Uterus (tissue), 4 donors: ENCODE results near the gene POM121L2. TPM values are rescaled to one million over a fixed set of nuclear protein-coding genes. Genes with fewer than 3 reads are reported as not detected.

Source experiments
- DNase-seq, 2 donors: peaks; one replicate each; pipeline ENCODE4 v3.0.0-alpha.2; 2019 to 2020
- H3K27ac ChIP-seq, 2 donors: fragments of 200-600 bp; sonication (generic); 1 replicate in 1 of 2; 2 replicates in 1 of 2; pipeline ENCODE4 v1.5.1; 2016 to 2018
- H3K27me3 ChIP-seq, 2 donors: fragments of 200-600 bp; sonication (generic); one replicate each; pipeline ENCODE4 v1.5.1; 2018 to 2019; ENCODE audit warnings: control low read depth in 1 of 2
- H3K36me3 ChIP-seq, 2 donors: fragments of 200-600 bp; sonication (generic); one replicate each; pipeline ENCODE4 v1.5.1; 2019; ENCODE audit warnings: control low read depth in 1 of 2
- H3K4me1 ChIP-seq, 2 donors: fragments of 200-600 bp; sonication (generic); one replicate each; pipeline ENCODE4 v1.5.1; 2018 to 2019; ENCODE audit warnings: control low read depth in 1 of 2
- H3K4me3 ChIP-seq, 2 donors: fragments of 200-600 bp; sonication (generic); 1 replicate in 1 of 2; 2 replicates in 1 of 2; pipeline ENCODE4 v1.5.1; 2018 to 2019; ENCODE audit warnings: mild to moderate bottlenecking in 1 of 2
- H3K9me3 ChIP-seq, 2 donors: fragments of 200-600 bp; sonication (generic); one replicate each; pipeline ENCODE4 v1.5.1; 2019; ENCODE audit warnings: control low read depth in 1 of 2
- POLR2A ChIP-seq, 2 donors: fragments of 450-650 bp; IDR thresholded peaks; one replicate each; pipeline ENCODE4 v1.6.1; 2016; ENCODE audit warnings: antibody characterized with exemption in 2 of 2, mild to moderate bottlenecking in 1 of 2, moderate library complexity in 1 of 2
- intact Hi-C: fragments of 100-400 bp; cut with DNase I; formaldehyde crosslinking; loops from one replicate; pipeline ENCODE4 v1.15.1; 2023; ENCODE audit warnings: low total_unique reads
- total RNA-seq, 4 donors: library from RNA; depleted of rRNA in 3 of 4; stranded (reverse); fragments of >200 nt in 3 of 4; gene quantifications; one replicate each; pipeline versions ENCODE4 v1.1.0 to v1.2.4, GENCODE V29; 2014 to 2023
- TF ChIP-seq, protein P1 (sequence below), 4 experiments: fragments of 200-600 bp in 2 of 4; fragments of 450-650 bp in 2 of 4; sonication (generic) in 2 of 4; IDR thresholded peaks; one replicate each; pipeline ENCODE4 v1.5.1; 2016 to 2019; ENCODE audit warnings: antibody characterized with exemption in 4 of 4, mild to moderate bottlenecking in 2 of 4, moderate library complexity in 1 of 4
- donor health status: DM: yes; HTN: yes; CAD: no.

Gene POM121L2
- total RNA-seq, 4 donors from 2014 or later = not detected

DNA sequence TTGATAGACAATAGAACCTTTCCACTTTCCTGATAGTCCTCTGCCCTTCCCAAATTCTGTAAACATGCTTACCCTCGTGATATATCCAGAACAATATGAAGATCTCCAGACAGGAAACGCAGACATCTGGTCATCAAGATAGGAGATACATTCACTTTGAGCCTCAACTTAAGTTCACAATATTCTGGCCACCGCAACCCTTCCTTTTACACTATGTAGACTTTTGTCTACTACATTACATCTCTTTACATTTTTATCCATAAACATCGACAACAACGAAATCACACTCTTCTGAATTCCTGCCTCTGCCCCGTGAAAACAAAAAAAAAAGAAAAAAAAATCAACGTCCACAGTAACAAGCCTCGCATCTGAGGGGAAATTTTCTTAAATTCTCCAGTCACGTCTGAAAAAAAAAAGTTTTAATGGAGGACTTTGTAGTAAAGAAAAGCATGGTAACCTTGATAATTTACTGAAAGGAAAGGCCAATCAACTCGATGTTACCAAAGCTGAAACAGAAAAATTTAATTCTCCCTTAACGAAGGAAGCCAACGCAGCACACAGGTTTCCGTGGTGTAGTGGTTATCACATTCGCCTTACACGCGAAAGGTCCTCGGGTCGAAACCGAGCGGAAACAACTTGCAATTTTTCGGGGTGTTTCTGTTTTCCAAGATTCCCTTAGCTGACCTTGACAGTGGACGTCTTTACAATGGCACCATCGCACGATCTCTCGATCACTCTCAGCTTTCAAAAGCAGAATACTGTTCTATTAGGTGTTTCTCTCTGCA, 21.8 kb downstream of the POM121L2 start:
- H3K27ac ChIP-seq = no peak overlapping the region
- no peak overlapping the region for H3K4me3 ChIP-seq
- TF ChIP-seq, protein P1, sequence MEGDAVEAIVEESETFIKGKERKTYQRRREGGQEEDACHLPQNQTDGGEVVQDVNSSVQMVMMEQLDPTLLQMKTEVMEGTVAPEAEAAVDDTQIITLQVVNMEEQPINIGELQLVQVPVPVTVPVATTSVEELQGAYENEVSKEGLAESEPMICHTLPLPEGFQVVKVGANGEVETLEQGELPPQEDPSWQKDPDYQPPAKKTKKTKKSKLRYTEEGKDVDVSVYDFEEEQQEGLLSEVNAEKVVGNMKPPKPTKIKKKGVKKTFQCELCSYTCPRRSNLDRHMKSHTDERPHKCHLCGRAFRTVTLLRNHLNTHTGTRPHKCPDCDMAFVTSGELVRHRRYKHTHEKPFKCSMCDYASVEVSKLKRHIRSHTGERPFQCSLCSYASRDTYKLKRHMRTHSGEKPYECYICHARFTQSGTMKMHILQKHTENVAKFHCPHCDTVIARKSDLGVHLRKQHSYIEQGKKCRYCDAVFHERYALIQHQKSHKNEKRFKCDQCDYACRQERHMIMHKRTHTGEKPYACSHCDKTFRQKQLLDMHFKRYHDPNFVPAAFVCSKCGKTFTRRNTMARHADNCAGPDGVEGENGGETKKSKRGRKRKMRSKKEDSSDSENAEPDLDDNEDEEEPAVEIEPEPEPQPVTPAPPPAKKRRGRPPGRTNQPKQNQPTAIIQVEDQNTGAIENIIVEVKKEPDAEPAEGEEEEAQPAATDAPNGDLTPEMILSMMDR (IDR thresholded peaks at IDR 0.05) = no peak
- no peak for TF ChIP-seq POLR2A (IDR thresholded peaks at IDR 0.05)
- intact Hi-C loops = no loop called here
- no peaks in the 10 kb centered on the region for H3K36me3 ChIP-seq
- no peaks in the 10 kb centered on the region for H3K4me1 ChIP-seq
- DNase-seq = no peak
- H3K27me3 ChIP-seq = peaks cover 5 to 89% of the 10 kb centered on the region in 2 donors
- H3K9me3 ChIP-seq = no peaks in the 10 kb centered on the region

DNA sequence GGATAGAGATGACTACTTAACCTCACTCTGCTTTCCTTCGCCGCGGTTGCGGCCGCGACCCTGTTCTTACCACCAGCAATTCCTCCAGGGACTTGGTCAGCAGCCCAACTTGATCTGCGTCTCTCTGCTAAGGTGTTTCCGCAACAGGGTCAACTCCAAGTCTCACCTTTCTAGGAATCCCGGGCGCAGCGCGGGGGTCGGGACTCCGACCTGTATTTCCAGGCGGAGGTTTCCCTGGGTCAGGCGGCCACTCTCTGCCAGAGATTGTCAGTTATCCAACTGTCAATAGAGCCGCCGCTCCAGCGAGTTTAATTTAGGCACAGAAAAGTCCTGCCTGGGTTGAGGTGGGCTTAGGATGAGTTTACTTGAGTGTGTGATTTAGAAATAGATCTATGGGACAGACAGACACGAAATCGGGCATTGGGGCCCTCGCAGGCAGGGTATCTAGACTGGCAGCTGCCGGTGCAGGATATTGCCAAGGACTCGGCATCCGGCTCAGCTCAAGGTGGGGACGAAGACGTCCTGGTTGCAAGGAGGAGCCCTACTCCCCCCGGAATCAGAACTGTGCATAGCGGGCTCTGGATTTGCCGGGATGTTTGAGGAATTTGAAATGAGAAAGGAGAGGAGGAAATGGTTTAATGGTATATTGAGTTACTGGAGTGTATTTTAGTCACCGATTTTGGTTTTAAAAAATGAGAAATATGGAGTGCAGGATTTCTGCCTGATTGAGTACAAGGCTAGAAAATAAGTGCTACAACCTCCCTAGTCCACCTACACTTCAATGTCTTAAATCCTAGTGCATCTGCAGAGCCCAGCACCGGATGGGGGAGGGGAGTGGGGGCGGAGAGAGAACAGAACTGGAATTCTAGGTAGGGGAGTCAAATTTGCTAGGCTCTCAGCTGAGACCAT, 23.7 kb downstream of the POM121L2 start:
- no peak for DNase-seq
- no peaks in the 10 kb centered on the region for H3K4me1 ChIP-seq
- H3K27ac ChIP-seq = no peak overlapping the region
- no peaks in the 10 kb centered on the region for H3K36me3 ChIP-seq
- H3K4me3 ChIP-seq = no peak overlapping the region
- peaks cover 5 to 86% of the 10 kb centered on the region in 2 donors for H3K27me3 ChIP-seq
- intact Hi-C loops = no loop called here
- TF ChIP-seq POLR2A (IDR thresholded peaks at IDR 0.05) = no peak
- TF ChIP-seq, protein P1 (IDR thresholded peaks at IDR 0.05) = no peak
- no peaks in the 10 kb centered on the region for H3K9me3 ChIP-seq

DNA sequence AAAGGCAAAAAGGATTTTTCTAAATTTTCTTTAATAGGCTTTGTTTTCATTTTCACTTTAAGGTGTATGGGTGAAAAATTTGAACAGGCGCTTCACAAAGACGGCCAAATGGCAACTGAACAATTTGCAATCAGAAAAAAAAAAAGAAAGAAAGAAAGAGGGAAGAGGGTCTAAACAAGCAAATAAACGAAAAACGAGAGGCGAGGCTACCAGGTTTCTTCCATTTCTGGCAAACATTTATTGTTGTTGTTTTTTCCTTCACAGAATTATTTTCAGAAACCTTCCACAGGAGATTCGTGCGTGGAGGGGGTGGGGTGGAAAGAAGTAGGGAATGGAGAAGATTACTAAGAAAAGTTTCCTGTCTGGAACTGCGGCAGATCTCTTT, 24.3 kb downstream of the POM121L2 start:
- TF ChIP-seq POLR2A (IDR thresholded peaks at IDR 0.05) = no peak
- TF ChIP-seq, protein P1 (IDR thresholded peaks at IDR 0.05) = no peak
- no peak for DNase-seq
- H3K27me3 ChIP-seq = peaks cover 5 to 86% of the 10 kb centered on the region in 2 donors
- H3K9me3 ChIP-seq = no peaks in the 10 kb centered on the region
- H3K27ac ChIP-seq = no peak overlapping the region
- no peaks in the 10 kb centered on the region for H3K36me3 ChIP-seq
- H3K4me3 ChIP-seq = no peak overlapping the region
- no peaks in the 10 kb centered on the region for H3K4me1 ChIP-seq
- intact Hi-C loops = no loop called here

DNA sequence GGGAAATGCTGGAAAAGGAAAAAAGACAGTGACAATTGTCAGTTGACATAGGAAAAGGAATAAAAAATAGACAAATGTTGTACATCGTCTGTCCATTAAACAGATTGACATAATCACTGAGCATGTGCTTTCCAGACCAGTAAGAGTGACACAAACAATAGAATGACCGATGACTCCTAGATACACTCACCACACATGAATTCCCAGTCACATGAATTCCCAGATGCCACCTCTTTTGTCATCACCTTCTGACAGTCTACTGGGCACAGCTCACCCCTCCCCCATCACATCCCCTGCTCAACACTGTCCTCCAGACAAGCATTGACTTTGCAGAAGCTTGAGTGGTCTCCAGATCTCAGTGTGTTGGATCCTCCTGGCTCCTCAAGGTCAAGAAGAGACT, 25.9 kb downstream of the POM121L2 start:
- Histone ChIP-seq H3K27me3 (peaks cover 5 to 91% of the 10 kb centered on the region in 2 donors), H3K4me1 (no peaks in the 10 kb centered on the region), H3K27ac (no peak overlapping the region), H3K36me3 (no peaks in the 10 kb centered on the region), H3K4me3 (no peak overlapping the region), H3K9me3 (no peaks in the 10 kb centered on the region)
- intact Hi-C loops = no loop called here
- no peak for TF ChIP-seq POLR2A (IDR thresholded peaks at IDR 0.05)
- TF ChIP-seq, protein P1 (IDR thresholded peaks at IDR 0.05) = no peak
- no peak for DNase-seq

DNA sequence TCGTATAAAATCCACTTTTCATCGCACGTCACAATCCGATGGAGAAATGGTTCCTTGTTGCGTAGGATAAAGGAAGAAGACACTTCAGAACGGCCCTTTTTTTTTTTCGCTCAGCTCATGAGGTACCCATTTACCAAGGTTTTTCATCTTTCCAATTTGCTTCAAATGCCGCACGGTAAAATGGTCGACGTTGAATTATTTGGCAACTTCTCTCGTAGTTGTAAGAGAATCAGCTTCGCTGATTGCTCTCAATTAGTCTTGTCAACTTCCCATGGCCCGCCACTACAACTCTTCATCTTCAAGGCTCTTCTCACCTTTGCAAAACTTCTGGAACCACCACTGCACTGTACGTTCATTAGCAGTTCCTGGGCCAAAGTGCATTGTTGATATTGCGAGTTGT, 28.8 kb downstream of the POM121L2 start:
- H3K27me3 ChIP-seq = peaks cover 3 to 84% of the 10 kb centered on the region in 2 donors
- no peak for DNase-seq
- intact Hi-C loops = no loop called here
- no peaks in the 10 kb centered on the region for H3K9me3 ChIP-seq
- no peak for TF ChIP-seq POLR2A (IDR thresholded peaks at IDR 0.05)
- TF ChIP-seq, protein P1 (IDR thresholded peaks at IDR 0.05) = no peak
- H3K27ac ChIP-seq = no peak overlapping the region
- H3K36me3 ChIP-seq = no peaks in the 10 kb centered on the region
- H3K4me1 ChIP-seq = no peaks in the 10 kb centered on the region
- no peak overlapping the region for H3K4me3 ChIP-seq
